Ovary (tissue), 3 donors: ENCODE results near the gene CTSF.

Source experiments
- EP300 ChIP-seq: sonication (generic); formaldehyde crosslinking; IDR thresholded peaks from one replicate; pipeline ENCODE4 v1.6.1; 2017; ENCODE audit warnings: antibody characterized with exemption
- POLR2A ChIP-seq: fragments of 450-650 bp; IDR thresholded peaks from one replicate; pipeline ENCODE4 v1.6.1; 2017; ENCODE audit warnings: antibody characterized with exemption, mild to moderate bottlenecking, moderate library complexity
- TF ChIP-seq, protein P1 (sequence below), 3 donors: fragments of 450-650 bp in 2 of 3; fragments of 200-600 bp in 1 of 3; IDR thresholded peaks; one replicate each; pipeline versions ENCODE4 v1.5.1 to v1.8.0; 2016 to 2022; ENCODE audit warnings: antibody characterized with exemption in 3 of 3, mild to moderate bottlenecking in 1 of 3
- donor health status: DM: no; HTN: no; CAD: no.

DNA sequence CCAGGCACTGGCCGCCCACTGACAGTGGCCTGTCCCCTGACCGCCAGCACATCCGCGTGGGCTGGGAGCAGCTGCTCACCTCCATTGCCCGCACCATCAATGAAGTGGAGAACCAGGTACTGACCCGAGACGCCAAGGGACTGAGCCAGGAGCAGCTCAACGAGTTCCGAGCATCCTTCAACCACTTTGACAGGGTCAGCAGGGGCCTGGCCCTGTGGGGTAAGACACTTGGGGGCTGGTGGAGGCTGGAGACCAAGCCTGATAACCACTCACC is 6.5 kb downstream of the CTSF start:
- TF ChIP-seq POLR2A (no peak), EP300 (no peak)
- TF ChIP-seq, protein P1, sequence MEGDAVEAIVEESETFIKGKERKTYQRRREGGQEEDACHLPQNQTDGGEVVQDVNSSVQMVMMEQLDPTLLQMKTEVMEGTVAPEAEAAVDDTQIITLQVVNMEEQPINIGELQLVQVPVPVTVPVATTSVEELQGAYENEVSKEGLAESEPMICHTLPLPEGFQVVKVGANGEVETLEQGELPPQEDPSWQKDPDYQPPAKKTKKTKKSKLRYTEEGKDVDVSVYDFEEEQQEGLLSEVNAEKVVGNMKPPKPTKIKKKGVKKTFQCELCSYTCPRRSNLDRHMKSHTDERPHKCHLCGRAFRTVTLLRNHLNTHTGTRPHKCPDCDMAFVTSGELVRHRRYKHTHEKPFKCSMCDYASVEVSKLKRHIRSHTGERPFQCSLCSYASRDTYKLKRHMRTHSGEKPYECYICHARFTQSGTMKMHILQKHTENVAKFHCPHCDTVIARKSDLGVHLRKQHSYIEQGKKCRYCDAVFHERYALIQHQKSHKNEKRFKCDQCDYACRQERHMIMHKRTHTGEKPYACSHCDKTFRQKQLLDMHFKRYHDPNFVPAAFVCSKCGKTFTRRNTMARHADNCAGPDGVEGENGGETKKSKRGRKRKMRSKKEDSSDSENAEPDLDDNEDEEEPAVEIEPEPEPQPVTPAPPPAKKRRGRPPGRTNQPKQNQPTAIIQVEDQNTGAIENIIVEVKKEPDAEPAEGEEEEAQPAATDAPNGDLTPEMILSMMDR (IDR thresholded peaks at IDR 0.05) = no peak
